Measurements from ENCODE around the gene STPG2.

- TF ChIP-seq POLR2AphosphoS5 (IDR thresholded peaks at IDR 0.05), result no peak
- no peak for TF ChIP-seq CTCF (IDR thresholded peaks at IDR 0.05)
- no peak for TF ChIP-seq POLR2A (IDR thresholded peaks at IDR 0.05)
Observed at GRCh38 chr4:98046665-98047064, 96.6 kb downstream of the STPG2 start.

All from transverse colon (tissue), 4 donors.